PC-3 (cell line): Measurements from ENCODE around the gene ZNF823. TPM values are rescaled to one million over a fixed set of nuclear protein-coding genes. Genes with fewer than 3 reads are reported as not detected.

Experiments used
- ATAC-seq: fragments of 200-7000 bp; cut with Tn5 transposase; 2 replicates; pipeline ENCODE4 v1.9.1; 2020; ENCODE audit warnings: mild to moderate bottlenecking, moderate library complexity
- BruUV-seq: library from RNA; stranded (reverse); fragments of 400-500 nt; replicated peaks from 2 replicates; lab custom pipeline; 2021; lab: Mats Ljungman, UMichigan
- CTCF ChIA-PET: fragments of 300-600 bp; sonication (Branson Sonifier 250); formaldehyde crosslinking; loops from one replicate; lab custom pipeline; 2022; ENCODE audit warnings: antibody characterized with exemption; lab: Charles Lee
- POLR2A ChIA-PET: fragments of 300-600 bp; sonication (Branson Sonifier 250); formaldehyde crosslinking; loops from one replicate; lab custom pipeline; 2022; ENCODE audit warnings: antibody characterized with exemption; ENCODE audit not compliant: unreplicated experiment; lab: Charles Lee
- DNase-seq: peaks from one replicate; pipeline ENCODE4 v3.0.0-alpha.2; 2015
- H2AFZ ChIP-seq: fragments of 300-600 bp; sonication (generic); 2 replicates; pipeline ENCODE4 v1.6.0; 2016; ENCODE audit warnings: antibody characterized with exemption, low read length
- H3F3A ChIP-seq: fragments of 300-600 bp; sonication (generic); one replicate; pipeline ENCODE4 v1.6.0; 2017; ENCODE audit warnings: antibody characterized with exemption, low read length, control low read depth, mild to moderate bottlenecking; ENCODE audit not compliant: unreplicated experiment
- H3K27ac ChIP-seq: fragments of 300-600 bp; sonication (generic); 2 replicates; pipeline ENCODE4 v1.5.1; 2016; ENCODE audit warnings: mild to moderate bottlenecking, low read length
- H3K27me3 ChIP-seq: fragments of 300-600 bp; sonication (generic); 2 replicates; pipeline ENCODE4 v1.6.1; 2016; ENCODE audit warnings: low read length, mixed read lengths
- H3K36me3 ChIP-seq: fragments of 300-600 bp; sonication (generic); 2 replicates; pipeline ENCODE4 v1.6.1; 2016; ENCODE audit warnings: low read depth, mixed run types, low read length, mixed read lengths
- H3K4me1 ChIP-seq: fragments of 300-600 bp; sonication (generic); 2 replicates; pipeline ENCODE4 v1.5.1; 2016; ENCODE audit warnings: low read length; ENCODE audit not compliant: insufficient read depth
- H3K4me2 ChIP-seq: fragments of 300-600 bp; sonication (generic); 2 replicates; pipeline ENCODE4 v1.6.0; 2016; ENCODE audit warnings: low read length
- H3K4me3 ChIP-seq: fragments of 300-600 bp; sonication (generic); 2 replicates; pipeline ENCODE4 v1.5.1; 2016; ENCODE audit warnings: mild to moderate bottlenecking, low read length, mixed read lengths
- H3K79me2 ChIP-seq: fragments of 300-600 bp; sonication (generic); 2 replicates; pipeline ENCODE4 v1.6.1; 2017; ENCODE audit warnings: low read length, mixed read lengths
- H3K9ac ChIP-seq: fragments of 300-600 bp; sonication (generic); 2 replicates; pipeline ENCODE4 v1.6.0; 2016; ENCODE audit warnings: mild to moderate bottlenecking, low read length
- H3K9me2 ChIP-seq: fragments of 300-600 bp; sonication (generic); replicated peaks from 2 replicates; pipeline ENCODE4 v1.6.1; 2016; ENCODE audit warnings: mixed run types, low read length, mixed read lengths
- H3K9me3 ChIP-seq: fragments of 300-600 bp; sonication (generic); 2 replicates; pipeline ENCODE4 v1.6.1; 2016; ENCODE audit warnings: low read length, mixed read lengths
- H4K20me1 ChIP-seq: fragments of 300-600 bp; sonication (generic); 2 replicates; pipeline ENCODE4 v1.6.1; 2016; ENCODE audit warnings: low read length, mixed read lengths
- EZH2 ChIP-seq: fragments of 300-600 bp; sonication (generic); IDR thresholded peaks from one replicate; pipeline ENCODE4 v1.6.1; 2017; ENCODE audit warnings: antibody characterized with exemption, mild to moderate bottlenecking, low read length; ENCODE audit not compliant: unreplicated experiment
- EZH2phosphoT487 ChIP-seq: fragments of 300-600 bp; sonication (generic); IDR thresholded peaks from 2 replicates; pipeline ENCODE4 v1.6.1; 2018; ENCODE audit warnings: mild to moderate bottlenecking, antibody characterized with exemption, low read length, borderline replicate concordance
- intact Hi-C: fragments of 100-400 bp; cut with micrococcal nuclease; formaldehyde crosslinking; loops from 2 replicates; pipeline ENCODE4 v1.9.0; 2023
- total RNA-seq: library from RNA; depleted of rRNA; stranded (reverse); fragments of >200 nt; gene quantifications from 2 replicates; pipeline ENCODE4 v1.2.3, GENCODE V29; 2014
- TF ChIP-seq, protein P1 (sequence below): fragments of 300-600 bp; sonication (generic); conservative IDR thresholded peaks from 2 replicates; pipeline ENCODE4 v1.5.1; 2017; ENCODE audit warnings: antibody characterized with exemption, low read depth, mild to moderate bottlenecking, low read length

ZNF823 gene
- total RNA-seq, 1 experiment from 2014 or later, result 5.1 TPM

DNA sequence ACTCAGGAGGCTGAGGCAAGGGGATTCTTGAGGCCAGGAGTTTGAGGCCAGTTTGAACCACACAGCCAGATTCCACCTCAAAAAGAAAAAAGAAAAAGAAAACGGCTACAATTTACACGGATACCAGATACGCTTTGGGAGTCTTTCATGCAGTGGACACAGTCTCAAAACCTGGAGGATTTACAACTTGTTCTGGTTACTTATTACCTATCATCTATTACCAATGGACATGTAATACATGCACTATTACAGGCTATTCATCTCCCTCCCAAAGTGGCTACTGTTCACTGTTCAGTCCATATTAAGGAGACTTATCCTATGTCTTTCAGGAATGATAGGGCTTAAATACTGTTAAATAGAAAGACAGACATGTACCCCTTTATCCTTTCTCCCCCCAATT lies 33.3 kb downstream of the ZNF823 start:
- POLR2A ChIA-PET, result no interaction called here

DNA sequence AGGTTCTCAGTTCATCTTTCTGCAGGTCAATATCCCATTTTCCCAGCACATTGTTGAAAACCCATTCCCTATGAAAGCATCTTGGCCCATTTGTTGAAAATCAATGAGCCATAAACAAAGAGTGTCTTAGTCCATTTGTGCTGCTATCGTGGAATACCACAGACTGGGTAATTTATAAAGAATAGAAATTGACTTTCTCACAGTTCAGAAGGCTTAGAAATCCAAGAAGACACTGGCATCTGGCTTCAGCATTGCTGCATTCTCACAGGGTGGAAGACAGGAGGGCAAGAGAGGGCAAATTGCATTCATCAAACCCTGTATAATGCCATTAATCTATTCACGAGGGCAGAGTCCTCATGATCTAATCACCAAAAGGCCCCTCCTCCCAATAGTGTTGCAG lies 34.1 kb downstream of the ZNF823 start:
- no peaks in the 10 kb centered on the region for H3F3A ChIP-seq
- no peak overlapping the region for H3K4me3 ChIP-seq
- no peaks in the 10 kb centered on the region for H3K9me2 ChIP-seq
- no peaks in the 10 kb centered on the region for H3K79me2 ChIP-seq
- intact Hi-C loops, result no loop called here
- H4K20me1 ChIP-seq, result no peaks in the 10 kb centered on the region
- TF ChIP-seq EZH2phosphoT487 (no peak), EZH2 (no peak)
- ATAC-seq (no peak), DNase-seq (no peak)
- no peaks in the 10 kb centered on the region for H3K9me3 ChIP-seq
- no peak overlapping the region for H3K27ac ChIP-seq
- H3K4me1 ChIP-seq, result no peaks in the 10 kb centered on the region
- H3K27me3 ChIP-seq, result no peaks in the 10 kb centered on the region
- ChIA-PET CTCF (interaction anchor here (0.6 kb wide), 1 partner anchor 82 kb away, joined by 3 read pairs; no protein-coding TSS in a partner anchor), POLR2A (no interaction called here)
- BruUV-seq, result no TSS peak
- no peak overlapping the region for H3K9ac ChIP-seq
- H3K4me2 ChIP-seq, result no peak overlapping the region
- no peaks in the 10 kb centered on the region for H3K36me3 ChIP-seq
- no peak overlapping the region for H2AFZ ChIP-seq

More for the DNA sequence above, 33.3 kb downstream of the ZNF823 start:
- no peak for TF ChIP-seq EZH2
- Histone ChIP-seq H3K9ac (no peak overlapping the region), H3K4me1 (no peaks in the 10 kb centered on the region), H3K36me3 (no peaks in the 10 kb centered on the region), H3K27ac (no peak overlapping the region), H3K27me3 (no peaks in the 10 kb centered on the region), H4K20me1 (no peaks in the 10 kb centered on the region), H3K79me2 (no peaks in the 10 kb centered on the region), H3K4me3 (no peak overlapping the region), H3K4me2 (no peak overlapping the region), H3K9me3 (no peaks in the 10 kb centered on the region), H3K9me2 (no peaks in the 10 kb centered on the region), H2AFZ (no peak overlapping the region), H3F3A (no peaks in the 10 kb centered on the region)
- CTCF ChIA-PET, result interaction anchor here (0.6 kb wide), 1 partner anchor 83 kb away, joined by 3 read pairs; no protein-coding TSS in a partner anchor
- BruUV-seq, result no TSS peak
- intact Hi-C loops, result no loop called here
- ATAC-seq (no peak), DNase-seq (no peak)

DNA sequence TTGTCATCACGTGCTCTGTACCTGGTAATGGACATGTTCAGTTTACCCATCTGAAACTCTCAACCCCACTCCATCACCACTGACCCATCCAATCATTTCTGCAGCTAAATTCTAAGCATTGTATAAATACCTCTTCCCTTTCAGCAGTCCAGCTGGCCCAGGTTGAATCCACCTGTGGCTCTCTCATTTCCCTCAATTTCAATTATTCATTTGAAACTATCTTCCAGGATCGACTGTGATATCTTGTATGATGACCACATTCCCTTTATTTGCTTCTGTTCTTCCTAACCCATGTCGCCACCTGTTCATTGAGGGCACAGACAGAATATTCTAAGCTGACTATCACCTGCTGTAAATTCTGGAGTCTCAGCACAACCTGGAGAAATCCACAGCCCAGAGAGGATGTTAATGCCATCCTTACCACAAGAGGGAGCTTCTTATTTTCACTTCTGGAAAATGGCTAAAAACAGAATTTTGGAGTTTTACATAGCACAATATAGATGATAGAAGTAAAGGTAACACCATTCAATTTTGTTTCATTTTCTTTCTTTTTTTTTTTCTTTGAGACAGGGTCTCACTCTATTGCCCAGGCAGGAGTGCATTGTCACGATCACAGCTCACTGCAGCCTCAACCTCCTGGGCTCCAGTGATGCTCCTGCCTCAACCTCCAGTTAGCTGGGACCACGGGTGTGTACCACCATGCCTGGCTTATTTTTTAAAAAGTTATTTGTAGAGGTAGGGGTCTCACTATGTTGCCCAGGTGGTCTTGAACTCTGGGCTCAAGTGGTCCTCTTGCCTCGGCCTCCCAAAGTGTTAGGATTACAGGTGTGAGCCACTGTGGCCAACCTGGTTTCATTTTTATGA lies 38.6 kb downstream of the ZNF823 start:
- TF ChIP-seq EZH2 (no peak), EZH2phosphoT487 (no peak)
- TF ChIP-seq, protein P1, sequence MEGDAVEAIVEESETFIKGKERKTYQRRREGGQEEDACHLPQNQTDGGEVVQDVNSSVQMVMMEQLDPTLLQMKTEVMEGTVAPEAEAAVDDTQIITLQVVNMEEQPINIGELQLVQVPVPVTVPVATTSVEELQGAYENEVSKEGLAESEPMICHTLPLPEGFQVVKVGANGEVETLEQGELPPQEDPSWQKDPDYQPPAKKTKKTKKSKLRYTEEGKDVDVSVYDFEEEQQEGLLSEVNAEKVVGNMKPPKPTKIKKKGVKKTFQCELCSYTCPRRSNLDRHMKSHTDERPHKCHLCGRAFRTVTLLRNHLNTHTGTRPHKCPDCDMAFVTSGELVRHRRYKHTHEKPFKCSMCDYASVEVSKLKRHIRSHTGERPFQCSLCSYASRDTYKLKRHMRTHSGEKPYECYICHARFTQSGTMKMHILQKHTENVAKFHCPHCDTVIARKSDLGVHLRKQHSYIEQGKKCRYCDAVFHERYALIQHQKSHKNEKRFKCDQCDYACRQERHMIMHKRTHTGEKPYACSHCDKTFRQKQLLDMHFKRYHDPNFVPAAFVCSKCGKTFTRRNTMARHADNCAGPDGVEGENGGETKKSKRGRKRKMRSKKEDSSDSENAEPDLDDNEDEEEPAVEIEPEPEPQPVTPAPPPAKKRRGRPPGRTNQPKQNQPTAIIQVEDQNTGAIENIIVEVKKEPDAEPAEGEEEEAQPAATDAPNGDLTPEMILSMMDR, result peak; percentile 93
- H3K4me1 ChIP-seq, result peaks cover 1% of the 10 kb centered on the region; the same call in 1 of the 2 replicates
- ChIA-PET POLR2A (no interaction called here), CTCF (interaction anchor here (0.6 to 1.2 kb wide), 5 partner anchors 11 to 98 kb away, joined by 3 to 5 read pairs (median 4); no protein-coding TSS in a partner anchor)
- intact Hi-C loops, result loop anchor here (1.0 to 2.0 kb wide), 2 partner anchors 39 to 67 kb away; partner anchors contain the start of gene ZNF823
- H3K9ac ChIP-seq, result no peak overlapping the region
- H3K4me2 ChIP-seq, result no peak overlapping the region
- H3K9me2 ChIP-seq, result no peaks in the 10 kb centered on the region
- no peaks in the 10 kb centered on the region for H3K9me3 ChIP-seq
- H3K27ac ChIP-seq, result no peak overlapping the region
- BruUV-seq, result no TSS peak
- DNase-seq (peak; percentile 77), ATAC-seq (peak; percentile 74)
- H3K79me2 ChIP-seq, result no peaks in the 10 kb centered on the region
- H2AFZ ChIP-seq, result no peak overlapping the region
- no peaks in the 10 kb centered on the region for H3K36me3 ChIP-seq
- no peaks in the 10 kb centered on the region for H3K27me3 ChIP-seq
- no peaks in the 10 kb centered on the region for H4K20me1 ChIP-seq
- no peak overlapping the region for H3K4me3 ChIP-seq
- H3F3A ChIP-seq, result no peaks in the 10 kb centered on the region
